OCI-LY7 (cell line): ENCODE data around the gene PTPRN.

Experiments used
- CTCF ChIP-seq: fragments of 200-600 bp; sonication (generic); conservative IDR thresholded peaks from 2 replicates; pipeline ENCODE4 v1.5.1; 2014; ENCODE audit warnings: mild to moderate bottlenecking, antibody characterized with exemption, low read length, moderate library complexity, mixed read lengths
- EZH2phosphoT487 ChIP-seq: fragments of 200-600 bp; sonication (generic); IDR thresholded peaks from 2 replicates; pipeline ENCODE4 v1.6.1; 2018; ENCODE audit warnings: low read depth, borderline replicate concordance, mild to moderate bottlenecking, mixed run types, antibody characterized with exemption, low read length, moderate library complexity, mixed read lengths

- TF ChIP-seq CTCF (no peak), EZH2phosphoT487 (no peak)
These were observed 56.7 kb downstream of the PTPRN start for GRCh38 chr2:219252570-219252899.
